Kasumi-1 (cell line): ENCODE measurements around the gene RCOR1.

Experiments
- DNase-seq, 2 experiments: peaks; one replicate each; lab custom pipeline; 2025; lab: John Stamatoyannopoulos, UW

Gene RCOR1

GRCh38 chr14:102678394-102678793 is 85.9 kb downstream of the RCOR1 start:
- no peak for DNase-seq

- no peak for DNase-seq
Observed at GRCh38 chr14:102683399-102684297, 91.2 kb downstream of the RCOR1 start.

GRCh38 chr14:102684298-102684663 is 91.8 kb downstream of the RCOR1 start:
- no peak for DNase-seq

GRCh38 chr14:102686196-102686801 is 93.8 kb downstream of the RCOR1 start:
- no peak for DNase-seq

- DNase-seq = no peak
Observed at GRCh38 chr14:102688290-102688689, 95.8 kb downstream of the RCOR1 start.

GRCh38 chr14:102690509-102691286 is 98.2 kb downstream of the RCOR1 start:
- no peak for DNase-seq

- DNase-seq = no peak
Observed at GRCh38 chr14:102691763-102692162, 99.3 kb downstream of the RCOR1 start.

- DNase-seq = no peak
Observed at GRCh38 chr14:102692334-102692733, 99.9 kb downstream of the RCOR1 start.

GRCh38 chr14:102693006-102693755 is 100.7 kb downstream of the RCOR1 start:
- DNase-seq = no peak

- peak; percentile 69 to 79 for DNase-seq
Observed at GRCh38 chr14:102694530-102695166, 102.2 kb downstream of the RCOR1 start.

GRCh38 chr14:102695167-102695555 is 102.7 kb downstream of the RCOR1 start:
- no peak for DNase-seq

GRCh38 chr14:102696332-102696731 is 103.9 kb downstream of the RCOR1 start:
- no peak for DNase-seq

- no peak for DNase-seq
Observed at GRCh38 chr14:102696856-102697495, 104.5 kb downstream of the RCOR1 start.

GRCh38 chr14:102697501-102697900 is 105.1 kb downstream of the RCOR1 start:
- no peak for DNase-seq

- DNase-seq = no peak
Observed at GRCh38 chr14:102699416-102700110, 107.1 kb downstream of the RCOR1 start.

- no peak for DNase-seq
Observed at GRCh38 chr14:102708494-102708893, 116.0 kb downstream of the RCOR1 start.

- DNase-seq = no peak
Observed at GRCh38 chr14:102711207-102711606, 118.8 kb downstream of the RCOR1 start.

GRCh38 chr14:102711946-102712345 is 119.5 kb downstream of the RCOR1 start:
- no peak for DNase-seq

- DNase-seq = peak; percentile 51 to 55
Observed at GRCh38 chr14:102717276-102717675, 124.8 kb downstream of the RCOR1 start.

GRCh38 chr14:102722646-102723045 is 130.2 kb downstream of the RCOR1 start:
- DNase-seq = no peak
